ENCODE data around the gene CX3CL1.

CX3CL1 gene

DNA sequence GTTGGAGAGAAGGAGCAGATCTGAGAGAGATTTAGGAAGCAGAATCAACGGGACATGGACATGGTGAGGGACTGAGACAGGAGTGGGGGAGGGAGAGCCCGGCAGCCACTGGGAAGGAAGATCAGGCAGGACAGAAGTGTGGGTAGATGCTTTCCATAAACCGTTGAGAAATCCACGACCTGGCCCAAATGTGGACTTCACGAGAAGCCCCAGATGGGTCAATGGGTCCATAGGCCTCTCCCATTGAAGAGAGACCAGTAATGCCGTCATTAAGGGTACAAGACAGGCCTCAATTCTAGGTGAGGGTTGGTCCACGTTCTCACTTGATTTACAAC is 14.2 kb upstream of the CX3CL1 start:
- no peak for DNase-seq (ENCODE audit: low read depth)
- Histone ChIP-seq H3K27me3 (replicated peaks; ENCODE audit: control insufficient read depth, insufficient read depth, low read length) (peaks cover 16% of the 10 kb centered on the region), H3K36me3 (ENCODE audit: control insufficient read depth, insufficient read depth, low read length, severe bottlenecking) (no peaks in the 10 kb centered on the region), H3K9me3 (ENCODE audit: control insufficient read depth, low read length) (no peaks in the 10 kb centered on the region), H3K4me1 (ENCODE audit: control insufficient read depth, insufficient read depth, low read length) (no peaks in the 10 kb centered on the region), H3K4me3 (ENCODE audit: low read length) (no peak overlapping the region), H3K9ac (ENCODE audit: low read length) (no peak overlapping the region)

DNA sequence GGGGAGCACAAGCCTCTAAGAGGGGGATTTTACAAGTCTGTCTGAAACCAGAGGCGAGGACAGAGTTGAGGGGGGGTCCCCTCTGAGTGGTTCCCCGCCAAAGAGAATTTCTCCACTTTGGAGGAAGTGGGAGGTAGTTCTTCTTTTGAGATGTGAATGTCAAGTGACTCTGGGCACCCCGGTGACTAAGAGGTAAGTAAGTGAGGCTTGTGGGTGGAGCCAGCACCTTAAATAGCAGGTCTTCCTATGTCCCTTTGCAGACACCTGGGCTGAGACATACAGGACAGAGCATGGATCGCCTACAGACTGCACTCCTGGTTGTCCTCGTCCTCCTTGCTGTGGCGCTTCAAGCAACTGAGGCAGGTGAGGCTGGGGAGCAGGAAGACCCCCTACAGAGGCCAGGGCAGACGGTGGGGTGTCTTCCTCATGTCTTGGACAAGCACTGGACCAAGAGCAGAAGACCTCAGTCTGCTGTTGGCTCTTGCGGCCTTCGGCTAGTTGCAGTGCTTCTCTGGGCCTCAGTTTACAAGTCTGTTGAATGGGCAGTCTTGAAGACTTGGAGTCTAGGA is 13.7 kb upstream of the CX3CL1 start, which contains the start of gene CCL22:
CCL22 (plus strand) TSS at position 257 of the 569 bp plus-strand sequence; CDS start at position 291, 34 bp downstream.
- no peaks in the 10 kb centered on the region for H3K9me3 ChIP-seq (ENCODE audit: control insufficient read depth, low read length)
- no peak within 1 kb of the TSS for H3K4me3 ChIP-seq (ENCODE audit: low read length)
- no peaks in the 10 kb centered on the region for H3K36me3 ChIP-seq (ENCODE audit: control insufficient read depth, insufficient read depth, low read length, severe bottlenecking)
- no peak for DNase-seq (ENCODE audit: low read depth)
- no peak within 1 kb of the TSS for H3K9ac ChIP-seq (ENCODE audit: low read length)
- no peaks in the 10 kb centered on the region for H3K4me1 ChIP-seq (ENCODE audit: control insufficient read depth, insufficient read depth, low read length)
- H3K27me3 ChIP-seq (replicated peaks; ENCODE audit: control insufficient read depth, insufficient read depth, low read length): peaks cover 22% of the 10 kb centered on the region

DNA sequence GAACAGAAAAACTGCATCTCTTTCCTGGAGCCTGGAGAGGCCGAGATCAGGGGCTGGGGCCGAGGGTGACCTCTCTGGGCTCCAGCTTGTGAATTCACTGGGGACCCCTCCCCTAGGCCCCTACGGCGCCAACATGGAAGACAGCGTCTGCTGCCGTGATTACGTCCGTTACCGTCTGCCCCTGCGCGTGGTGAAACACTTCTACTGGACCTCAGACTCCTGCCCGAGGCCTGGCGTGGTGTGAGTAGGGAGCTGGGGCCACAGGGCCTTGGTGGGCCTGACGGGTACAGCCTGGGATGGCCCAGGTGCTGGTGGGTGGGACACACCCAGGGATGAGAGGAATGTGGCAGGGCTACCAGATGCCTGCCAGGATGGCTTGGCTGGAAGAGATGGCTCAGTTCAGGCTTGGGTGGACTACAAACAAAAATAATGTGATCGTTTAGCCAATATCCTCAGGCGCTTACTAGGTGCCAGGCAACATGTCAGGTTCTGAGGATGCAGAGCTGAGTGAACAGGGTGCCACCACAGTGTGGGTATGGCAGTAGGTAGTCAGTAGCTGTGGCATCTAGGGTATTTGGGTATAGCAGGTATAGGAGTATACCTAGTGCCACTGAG is 11.9 kb upstream of the CX3CL1 start:
- no peak overlapping the region for H3K4me3 ChIP-seq (ENCODE audit: low read length)
- DNase-seq (ENCODE audit: low read depth): no peak
- H3K27me3 ChIP-seq (replicated peaks; ENCODE audit: control insufficient read depth, insufficient read depth, low read length): peaks cover 28% of the 10 kb centered on the region
- H3K9ac ChIP-seq (ENCODE audit: low read length): no peak overlapping the region
- no peaks in the 10 kb centered on the region for H3K4me1 ChIP-seq (ENCODE audit: control insufficient read depth, insufficient read depth, low read length)
- H3K9me3 ChIP-seq (ENCODE audit: control insufficient read depth, low read length): no peaks in the 10 kb centered on the region
- H3K36me3 ChIP-seq (ENCODE audit: control insufficient read depth, insufficient read depth, low read length, severe bottlenecking): no peaks in the 10 kb centered on the region

DNA sequence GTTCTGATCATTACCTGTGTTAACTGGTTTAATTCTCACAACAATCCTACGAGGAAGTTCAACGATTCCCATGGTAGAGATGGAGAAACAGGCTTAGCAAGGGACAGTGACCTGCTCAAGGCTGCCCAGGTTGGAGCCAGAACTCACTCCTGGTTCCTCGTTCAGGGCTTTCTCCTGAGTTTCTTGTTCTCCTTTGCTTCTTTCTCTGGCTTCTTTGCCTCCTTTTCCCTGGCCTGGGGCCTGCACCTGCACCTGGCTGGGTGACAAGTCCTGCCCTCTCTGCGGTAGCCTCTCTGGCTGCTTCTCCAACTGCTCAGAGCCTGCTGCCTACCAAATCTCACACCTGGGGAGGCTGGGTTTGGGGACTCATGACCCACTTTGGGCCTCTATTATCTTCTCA is 10.9 kb upstream of the CX3CL1 start:
- no peak overlapping the region for H3K9ac ChIP-seq (ENCODE audit: low read length)
- no peaks in the 10 kb centered on the region for H3K36me3 ChIP-seq (ENCODE audit: control insufficient read depth, insufficient read depth, low read length, severe bottlenecking)
- DNase-seq (ENCODE audit: low read depth): no peak
- H3K27me3 ChIP-seq (replicated peaks; ENCODE audit: control insufficient read depth, insufficient read depth, low read length): peaks cover 38% of the 10 kb centered on the region
- no peaks in the 10 kb centered on the region for H3K4me1 ChIP-seq (ENCODE audit: control insufficient read depth, insufficient read depth, low read length)
- H3K4me3 ChIP-seq (ENCODE audit: low read length): no peak overlapping the region
- H3K9me3 ChIP-seq (ENCODE audit: control insufficient read depth, low read length): no peaks in the 10 kb centered on the region

DNA sequence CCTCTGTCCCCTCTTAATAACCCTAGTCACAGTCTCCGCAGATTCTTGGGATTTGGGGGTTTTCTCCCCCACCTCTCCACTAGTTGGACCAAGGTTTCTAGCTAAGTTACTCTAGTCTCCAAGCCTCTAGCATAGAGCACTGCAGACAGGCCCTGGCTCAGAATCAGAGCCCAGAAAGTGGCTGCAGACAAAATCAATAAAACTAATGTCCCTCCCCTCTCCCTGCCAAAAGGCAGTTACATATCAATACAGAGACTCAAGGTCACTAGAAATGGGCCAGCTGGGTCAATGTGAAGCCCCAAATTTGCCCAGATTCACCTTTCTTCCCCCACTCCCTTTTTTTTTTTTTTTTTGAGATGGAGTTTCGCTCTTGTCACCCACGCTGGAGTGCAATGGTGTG is 8.1 kb upstream of the CX3CL1 start:
- Histone ChIP-seq H3K4me3 (ENCODE audit: low read length) (no peak overlapping the region), H3K9ac (ENCODE audit: low read length) (no peak overlapping the region), H3K27me3 (replicated peaks; ENCODE audit: control insufficient read depth, insufficient read depth, low read length) (peaks cover 39% of the 10 kb centered on the region)

DNA sequence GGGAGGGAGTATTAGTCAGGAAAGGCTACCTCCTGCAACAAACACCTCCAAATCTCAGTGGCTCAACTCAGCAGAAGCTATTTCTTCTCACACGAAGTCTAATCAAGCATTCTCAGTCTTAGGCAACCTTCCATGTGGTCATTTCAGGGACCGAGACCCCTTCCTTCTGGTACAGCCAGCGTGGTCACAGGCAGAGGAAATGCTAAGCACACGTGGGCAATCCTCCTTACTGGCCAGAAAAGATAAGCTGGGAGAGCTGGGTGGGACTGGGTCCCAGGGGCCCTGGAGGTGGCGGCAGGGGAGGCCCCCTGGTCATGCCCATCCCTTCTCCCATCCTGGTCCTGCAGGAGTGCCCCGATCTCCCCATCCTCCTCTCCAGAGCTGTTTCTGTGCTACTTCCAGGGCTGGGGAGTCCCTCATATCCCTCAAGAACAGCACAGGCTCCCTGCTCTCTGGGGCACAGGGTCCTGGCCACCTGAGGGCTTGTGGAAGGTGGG is 5.7 kb upstream of the CX3CL1 start:
- H3K9me3 ChIP-seq (ENCODE audit: control insufficient read depth, low read length): no peaks in the 10 kb centered on the region
- DNase-seq (ENCODE audit: low read depth): no peak
- no peak overlapping the region for H3K4me3 ChIP-seq (ENCODE audit: low read length)
- no peak overlapping the region for H3K9ac ChIP-seq (ENCODE audit: low read length)
- H3K36me3 ChIP-seq (ENCODE audit: control insufficient read depth, insufficient read depth, low read length, severe bottlenecking): no peaks in the 10 kb centered on the region
- H3K27me3 ChIP-seq (replicated peaks; ENCODE audit: control insufficient read depth, insufficient read depth, low read length): peaks cover 35% of the 10 kb centered on the region
- peaks cover 3% of the 10 kb centered on the region for H3K4me1 ChIP-seq (ENCODE audit: control insufficient read depth, insufficient read depth, low read length)

More for the DNA sequence above, 8.1 kb upstream of the CX3CL1 start:
- DNase-seq (ENCODE audit: low read depth): no peak
- Histone ChIP-seq H3K9me3 (ENCODE audit: control insufficient read depth, low read length) (no peaks in the 10 kb centered on the region), H3K4me1 (ENCODE audit: control insufficient read depth, insufficient read depth, low read length) (no peaks in the 10 kb centered on the region), H3K36me3 (ENCODE audit: control insufficient read depth, insufficient read depth, low read length, severe bottlenecking) (no peaks in the 10 kb centered on the region)

DNA sequence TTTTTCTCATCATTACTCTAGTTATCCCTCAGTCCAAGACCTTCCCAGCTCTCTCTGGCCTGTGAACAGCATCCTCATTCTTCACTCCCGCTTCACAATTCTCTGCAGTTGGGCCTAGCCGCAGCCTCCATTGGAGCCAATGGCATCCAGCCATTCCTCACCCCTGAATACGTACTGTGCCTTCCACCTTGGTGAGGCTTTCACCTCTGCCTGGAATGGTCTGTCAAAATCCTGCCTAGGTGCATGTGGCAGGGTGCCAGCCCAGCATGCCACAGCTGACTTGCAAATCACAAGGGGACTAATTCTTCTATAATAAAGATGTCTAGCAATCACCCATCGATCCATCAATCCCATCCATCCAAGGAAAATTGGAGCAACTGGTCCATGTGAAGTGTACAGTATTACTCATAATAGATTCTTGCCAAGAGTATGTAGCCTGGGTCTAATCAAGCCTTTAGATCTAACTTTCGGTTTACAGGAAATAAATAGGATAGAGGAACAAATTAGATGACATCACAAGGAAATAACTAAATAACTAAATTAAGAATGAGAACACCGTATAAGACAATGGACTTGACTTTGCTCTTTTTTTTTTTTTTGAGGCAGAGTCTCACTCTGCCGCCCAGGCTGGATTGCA is 5.1 kb upstream of the CX3CL1 start:
- peaks cover 31% of the 10 kb centered on the region for H3K27me3 ChIP-seq (replicated peaks; ENCODE audit: control insufficient read depth, insufficient read depth, low read length)

DNA sequence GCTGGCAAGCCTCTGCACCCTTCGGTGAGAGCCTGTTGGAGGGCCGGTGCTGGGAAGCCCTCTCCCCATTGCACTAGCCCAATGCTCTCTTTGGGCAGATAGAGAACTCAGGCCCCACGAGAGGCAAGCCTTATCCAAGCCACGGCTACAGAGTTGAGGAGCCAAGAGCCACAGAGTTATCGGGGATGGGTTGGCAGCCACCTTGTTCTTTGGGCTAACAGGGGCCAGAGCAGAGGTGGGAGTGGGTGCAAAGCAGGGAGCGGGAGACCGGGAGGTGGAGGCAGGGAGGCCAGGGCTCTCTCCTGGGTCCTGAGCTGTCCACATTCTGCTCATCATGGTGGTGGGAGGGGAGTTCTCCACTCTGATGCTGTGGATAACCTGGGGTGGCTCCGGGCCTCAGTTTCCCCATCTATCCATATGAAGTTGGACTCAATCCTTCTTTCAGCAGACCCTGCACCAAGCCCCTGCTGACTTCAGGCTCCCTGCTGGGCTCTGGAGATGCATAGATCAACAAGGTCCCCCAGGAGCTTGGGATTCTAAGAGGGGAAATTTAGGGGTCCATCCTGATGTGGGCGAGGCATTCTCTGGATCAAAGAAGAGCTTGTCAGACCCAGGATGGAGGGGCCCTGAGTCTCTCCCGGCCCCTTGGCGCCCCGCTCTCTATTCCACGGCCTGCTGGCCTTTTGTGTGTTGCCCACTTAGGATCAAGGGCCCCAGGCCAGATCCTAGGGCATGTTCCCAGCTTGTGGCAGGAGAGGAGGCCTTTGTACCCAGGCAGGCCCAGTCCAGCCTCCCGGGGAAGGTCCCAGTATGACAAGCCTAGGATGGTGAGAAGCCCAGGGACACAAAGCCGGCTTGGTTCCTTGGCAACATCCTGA is 557 bp upstream of the CX3CL1 start:
- peaks cover 5% of the 10 kb centered on the region for H3K27me3 ChIP-seq (replicated peaks; ENCODE audit: control insufficient read depth, insufficient read depth, low read length)
- peak overlapping the region; percentile 81 for H3K4me3 ChIP-seq (ENCODE audit: low read length)
- no peak for DNase-seq (ENCODE audit: low read depth)
- H3K36me3 ChIP-seq (ENCODE audit: control insufficient read depth, insufficient read depth, low read length, severe bottlenecking): no peaks in the 10 kb centered on the region
- H3K9ac ChIP-seq (ENCODE audit: low read length): peak overlapping the region; percentile 83
- no peaks in the 10 kb centered on the region for H3K9me3 ChIP-seq (ENCODE audit: control insufficient read depth, low read length)
- peaks cover 34% of the 10 kb centered on the region for H3K4me1 ChIP-seq (ENCODE audit: control insufficient read depth, insufficient read depth, low read length)

More for the DNA sequence above, 5.1 kb upstream of the CX3CL1 start:
- Histone ChIP-seq H3K9me3 (ENCODE audit: control insufficient read depth, low read length) (no peaks in the 10 kb centered on the region), H3K36me3 (ENCODE audit: control insufficient read depth, insufficient read depth, low read length, severe bottlenecking) (no peaks in the 10 kb centered on the region), H3K9ac (ENCODE audit: low read length) (no peak overlapping the region), H3K4me1 (ENCODE audit: control insufficient read depth, insufficient read depth, low read length) (peaks cover 10% of the 10 kb centered on the region), H3K4me3 (ENCODE audit: low read length) (no peak overlapping the region)
- peak; percentile 44 for DNase-seq (ENCODE audit: low read depth)

DNA sequence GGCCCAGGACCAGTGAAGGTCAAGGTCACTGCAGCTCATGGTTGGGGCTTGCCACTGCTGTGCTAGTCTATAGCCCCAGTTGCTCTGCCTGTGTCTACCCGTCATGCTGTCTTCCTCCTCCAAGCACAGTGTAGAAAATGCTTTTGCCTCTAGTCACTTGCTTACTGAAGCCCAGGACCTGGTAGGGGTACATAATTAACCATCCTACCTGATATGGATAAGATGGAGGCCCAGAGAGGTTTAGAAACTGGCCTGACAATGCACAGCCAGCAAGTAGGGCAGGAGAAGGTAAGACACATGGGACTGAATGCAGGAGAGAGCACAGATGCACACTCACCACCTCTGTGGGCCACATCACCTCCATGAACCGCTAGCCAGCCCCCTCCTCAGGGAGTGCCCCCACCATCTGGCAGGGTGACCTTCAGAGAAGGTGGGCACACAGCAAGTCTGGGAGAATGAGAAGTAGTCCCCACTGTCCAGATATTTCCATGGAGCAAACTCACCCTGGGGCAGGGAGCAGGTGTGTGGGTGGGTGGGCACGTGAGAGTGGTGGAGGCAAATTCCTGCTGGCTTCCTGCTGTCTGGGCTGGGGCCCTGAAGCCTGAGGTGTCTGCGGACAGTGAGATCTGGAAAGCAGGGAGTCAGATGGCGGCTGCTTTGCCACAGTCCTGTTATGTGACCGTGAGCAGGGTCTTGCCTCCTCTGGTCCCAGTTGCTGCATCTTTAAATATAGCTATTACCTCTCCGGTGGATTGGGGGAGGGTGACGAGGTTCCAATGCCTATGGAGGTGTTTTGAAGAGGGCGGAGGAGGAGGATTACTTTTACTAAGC is 1.0 kb downstream of the CX3CL1 start:
- H3K9me3 ChIP-seq (ENCODE audit: control insufficient read depth, low read length): no peaks in the 10 kb centered on the region
- no peaks in the 10 kb centered on the region for H3K36me3 ChIP-seq (ENCODE audit: control insufficient read depth, insufficient read depth, low read length, severe bottlenecking)
- H3K4me1 ChIP-seq (ENCODE audit: control insufficient read depth, insufficient read depth, low read length): peaks cover 34% of the 10 kb centered on the region
- H3K4me3 ChIP-seq (ENCODE audit: low read length): peak overlapping the region; percentile 81
- no peak for DNase-seq (ENCODE audit: low read depth)
- peak overlapping the region; percentile 83 for H3K9ac ChIP-seq (ENCODE audit: low read length)
- peaks cover 5% of the 10 kb centered on the region for H3K27me3 ChIP-seq (replicated peaks; ENCODE audit: control insufficient read depth, insufficient read depth, low read length)

DNA sequence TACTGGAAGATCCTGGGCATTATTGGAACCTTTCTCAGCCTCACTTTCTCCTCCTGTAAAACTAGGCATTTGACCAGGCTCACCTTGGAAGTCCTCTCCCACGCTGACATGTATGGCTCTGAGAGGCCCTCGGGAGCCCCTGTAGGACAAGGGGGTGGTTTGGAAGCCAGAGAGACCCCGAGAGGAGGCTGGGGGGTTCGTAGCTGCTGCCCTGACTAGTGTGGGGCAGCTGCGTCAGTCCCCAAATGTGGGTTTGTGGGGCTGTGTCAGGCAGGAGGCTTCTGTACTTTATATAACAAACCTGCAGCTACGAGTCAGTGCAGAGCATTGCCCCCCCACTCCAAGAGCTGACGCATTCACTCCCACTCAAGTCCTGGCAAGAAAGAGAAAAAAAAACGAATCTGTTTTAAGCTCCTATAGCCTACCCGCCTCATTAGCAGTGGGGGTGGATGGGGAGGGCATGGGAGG is 1.8 kb downstream of the CX3CL1 start:
- peak; percentile 24 for DNase-seq (ENCODE audit: low read depth)
- Histone ChIP-seq H3K9ac (ENCODE audit: low read length) (peak overlapping the region; percentile 83), H3K9me3 (ENCODE audit: control insufficient read depth, low read length) (no peaks in the 10 kb centered on the region), H3K36me3 (ENCODE audit: control insufficient read depth, insufficient read depth, low read length, severe bottlenecking) (no peaks in the 10 kb centered on the region), H3K27me3 (replicated peaks; ENCODE audit: control insufficient read depth, insufficient read depth, low read length) (peaks cover 5% of the 10 kb centered on the region), H3K4me3 (ENCODE audit: low read length) (peak overlapping the region; percentile 81), H3K4me1 (ENCODE audit: control insufficient read depth, insufficient read depth, low read length) (peaks cover 34% of the 10 kb centered on the region)
